ENCODE measurements around the gene EXOSC2. TPM values are rescaled to one million over a fixed set of nuclear protein-coding genes. Genes with fewer than 3 reads are reported as not detected.

EXOSC2 gene
- total and polyA plus RNA-seq, 8 donors, result 17.5 to 56.4 (median 51.3) TPM

DNA sequence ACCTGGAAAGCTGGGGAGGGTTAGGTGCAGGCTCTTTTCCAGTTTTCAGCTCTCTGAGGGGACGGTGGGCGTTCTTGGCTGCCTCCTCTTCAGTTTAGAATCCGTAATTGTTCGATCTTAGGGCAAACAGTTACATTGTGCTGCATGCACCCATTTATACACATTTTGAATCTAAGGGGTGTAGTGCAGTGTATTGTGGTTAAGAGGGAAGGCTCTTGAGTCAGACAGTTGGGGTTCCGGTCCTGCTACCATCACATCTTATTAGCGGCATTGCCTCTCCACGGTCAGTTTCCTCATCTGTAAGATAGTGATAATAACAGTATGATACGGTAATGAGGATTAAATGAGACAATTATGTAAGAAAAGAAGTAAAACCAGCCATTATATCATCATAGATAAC is 625 bp downstream of the EXOSC2 start:
- Histone ChIP-seq H3K36me3 (peaks cover 0 to 40% of the 10 kb centered on the region in 2 donors), H3K27ac (peak overlapping the region in 1 of 2 donors; percentile 59), H3K4me3 (peak overlapping the region; percentile 57 to 69), H3K4me1 (peaks cover 3 to 29% of the 10 kb centered on the region in 2 donors), H3K9me3 (no peaks in the 10 kb centered on the region), H3K27me3 (no peaks in the 10 kb centered on the region)
- intact Hi-C loops (cut with DNase I), result no loop called here
- TF ChIP-seq, protein P1, sequence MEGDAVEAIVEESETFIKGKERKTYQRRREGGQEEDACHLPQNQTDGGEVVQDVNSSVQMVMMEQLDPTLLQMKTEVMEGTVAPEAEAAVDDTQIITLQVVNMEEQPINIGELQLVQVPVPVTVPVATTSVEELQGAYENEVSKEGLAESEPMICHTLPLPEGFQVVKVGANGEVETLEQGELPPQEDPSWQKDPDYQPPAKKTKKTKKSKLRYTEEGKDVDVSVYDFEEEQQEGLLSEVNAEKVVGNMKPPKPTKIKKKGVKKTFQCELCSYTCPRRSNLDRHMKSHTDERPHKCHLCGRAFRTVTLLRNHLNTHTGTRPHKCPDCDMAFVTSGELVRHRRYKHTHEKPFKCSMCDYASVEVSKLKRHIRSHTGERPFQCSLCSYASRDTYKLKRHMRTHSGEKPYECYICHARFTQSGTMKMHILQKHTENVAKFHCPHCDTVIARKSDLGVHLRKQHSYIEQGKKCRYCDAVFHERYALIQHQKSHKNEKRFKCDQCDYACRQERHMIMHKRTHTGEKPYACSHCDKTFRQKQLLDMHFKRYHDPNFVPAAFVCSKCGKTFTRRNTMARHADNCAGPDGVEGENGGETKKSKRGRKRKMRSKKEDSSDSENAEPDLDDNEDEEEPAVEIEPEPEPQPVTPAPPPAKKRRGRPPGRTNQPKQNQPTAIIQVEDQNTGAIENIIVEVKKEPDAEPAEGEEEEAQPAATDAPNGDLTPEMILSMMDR (IDR thresholded peaks at IDR 0.05), result no peak
- ATAC-seq (no peak), DNase-seq (no peak)

- no peak for DNase-seq
- TF ChIP-seq, protein P1 (IDR thresholded peaks at IDR 0.05), result no peak
- no peak for ATAC-seq
- H3K27me3 ChIP-seq, result no peaks in the 10 kb centered on the region
- intact Hi-C loops (cut with DNase I), result no loop called here
- peaks cover 0 to 60% of the 10 kb centered on the region in 2 donors for H3K36me3 ChIP-seq
- H3K9me3 ChIP-seq, result no peaks in the 10 kb centered on the region
- no peak overlapping the region for H3K4me3 ChIP-seq
- no peak overlapping the region for H3K27ac ChIP-seq
- H3K4me1 ChIP-seq, result peaks cover 0 to 29% of the 10 kb centered on the region in 2 donors
These were observed 2.6 kb downstream of the EXOSC2 start for GRCh38 chr9:130696139-130696650.

DNA sequence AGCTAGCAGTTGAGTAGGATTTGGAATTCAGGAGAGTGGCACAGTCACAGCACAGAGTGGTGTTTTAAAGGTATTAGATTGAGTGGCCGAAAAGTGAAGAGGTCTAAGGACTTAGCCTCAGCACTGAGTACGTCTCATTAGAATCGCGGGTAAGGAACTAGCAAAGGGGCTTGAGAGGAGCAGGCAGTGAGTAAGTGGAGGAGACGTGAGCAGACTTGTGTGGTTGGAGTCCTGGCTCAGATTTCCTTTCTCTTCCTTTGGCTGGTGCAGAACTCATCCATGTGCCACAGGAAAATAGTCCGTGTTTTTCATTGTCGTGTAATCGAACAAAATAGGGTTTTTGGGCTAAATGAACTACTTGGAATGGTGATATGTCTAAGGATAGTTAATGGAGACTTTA is 3.4 kb downstream of the EXOSC2 start:
- TF ChIP-seq, protein P1 (IDR thresholded peaks at IDR 0.05), result no peak
- Histone ChIP-seq H3K4me1 (peaks cover 0 to 29% of the 10 kb centered on the region in 2 donors), H3K36me3 (peaks cover 0 to 68% of the 10 kb centered on the region in 2 donors), H3K4me3 (no peak overlapping the region), H3K27me3 (no peaks in the 10 kb centered on the region), H3K27ac (no peak overlapping the region), H3K9me3 (no peaks in the 10 kb centered on the region)
- no peak for ATAC-seq
- no peak for DNase-seq
- intact Hi-C loops (cut with DNase I), result no loop called here

DNA sequence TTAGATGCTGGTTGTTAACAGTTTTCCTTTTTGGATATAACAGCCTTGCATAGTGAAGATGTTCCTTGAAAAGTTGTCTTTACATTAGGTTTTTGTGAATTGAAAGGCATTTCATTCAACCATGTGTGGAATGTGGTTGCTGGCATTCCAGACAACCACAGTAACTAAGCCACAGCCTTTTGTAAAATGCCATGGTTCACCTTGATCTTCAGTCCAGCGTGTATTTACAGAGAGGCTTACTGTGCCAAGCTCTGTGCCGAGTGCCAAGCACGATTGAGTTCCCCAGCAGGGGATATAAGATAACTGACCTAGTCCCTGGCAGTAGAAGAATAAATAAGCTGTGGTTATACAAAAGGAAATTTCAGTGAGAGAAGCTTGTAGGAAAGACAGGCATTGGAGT is 4.9 kb downstream of the EXOSC2 start:
- Histone ChIP-seq H3K27me3 (no peaks in the 10 kb centered on the region), H3K4me3 (no peak overlapping the region), H3K36me3 (peaks cover 0 to 83% of the 10 kb centered on the region in 2 donors), H3K27ac (no peak overlapping the region), H3K9me3 (no peaks in the 10 kb centered on the region), H3K4me1 (peaks cover 0 to 23% of the 10 kb centered on the region in 2 donors)
- intact Hi-C loops (cut with DNase I), result no loop called here
- DNase-seq, result no peak
- no peak for ATAC-seq
- TF ChIP-seq, protein P1 (IDR thresholded peaks at IDR 0.05), result no peak

DNA sequence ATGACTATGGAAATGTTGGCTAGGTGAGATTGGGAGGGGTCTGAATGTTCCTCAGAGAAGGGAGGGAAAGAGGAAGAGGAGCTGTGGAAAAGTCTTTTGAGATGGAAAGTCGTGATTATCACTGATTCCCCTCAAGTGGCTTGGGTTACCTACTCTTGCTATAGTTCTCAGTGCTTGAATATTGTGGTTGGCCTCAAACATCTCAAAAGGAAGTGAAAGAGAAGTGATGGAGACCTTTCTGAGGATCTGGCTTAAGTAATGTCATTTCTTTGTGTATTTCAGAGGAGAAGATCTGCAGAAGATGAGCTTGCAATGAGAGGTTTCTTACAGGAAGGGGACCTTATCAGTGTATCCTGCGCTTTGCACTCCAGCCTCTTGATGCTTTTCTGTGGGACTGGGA is 5.5 kb downstream of the EXOSC2 start:
- Histone ChIP-seq H3K9me3 (no peaks in the 10 kb centered on the region), H3K27ac (no peak overlapping the region), H3K4me1 (peaks cover 0 to 21% of the 10 kb centered on the region in 2 donors), H3K27me3 (no peaks in the 10 kb centered on the region), H3K4me3 (no peak overlapping the region), H3K36me3 (peaks cover 0 to 88% of the 10 kb centered on the region in 2 donors)
- DNase-seq (no peak), ATAC-seq (no peak)
- TF ChIP-seq, protein P1 (IDR thresholded peaks at IDR 0.05), result no peak
- intact Hi-C loops (cut with DNase I), result no loop called here

All from left lung (tissue), 10 donors.